Activated naive CD4-positive, alpha-beta T cell treated with anti-CD3 and anti-CD28 coated beads, Interleukin-2, amount 50 U/mL, for 24 hours (primary cell): Measurements from ENCODE around the gene ANKRD10.

Experiments used
- H3K27ac Mint-ChIP-seq: one replicate; pipeline ENCODE4 v1.8.0; 2021; ENCODE audit warnings: mild to moderate bottlenecking, mixed read lengths
- H3K27me3 Mint-ChIP-seq: one replicate; pipeline ENCODE4 v1.8.0; 2021; ENCODE audit warnings: mixed read lengths
- H3K36me3 Mint-ChIP-seq: one replicate; pipeline ENCODE4 v1.8.0; 2021; ENCODE audit warnings: mixed read lengths
- H3K4me1 Mint-ChIP-seq: one replicate; pipeline ENCODE4 v1.8.0; 2021; ENCODE audit warnings: mixed read lengths
- H3K4me3 Mint-ChIP-seq: one replicate; pipeline ENCODE4 v1.8.0; 2021; ENCODE audit warnings: mild to moderate bottlenecking, mixed read lengths
- H3K9me3 Mint-ChIP-seq: one replicate; pipeline ENCODE4 v1.8.0; 2021; ENCODE audit warnings: mixed read lengths

ANKRD10 gene

DNA sequence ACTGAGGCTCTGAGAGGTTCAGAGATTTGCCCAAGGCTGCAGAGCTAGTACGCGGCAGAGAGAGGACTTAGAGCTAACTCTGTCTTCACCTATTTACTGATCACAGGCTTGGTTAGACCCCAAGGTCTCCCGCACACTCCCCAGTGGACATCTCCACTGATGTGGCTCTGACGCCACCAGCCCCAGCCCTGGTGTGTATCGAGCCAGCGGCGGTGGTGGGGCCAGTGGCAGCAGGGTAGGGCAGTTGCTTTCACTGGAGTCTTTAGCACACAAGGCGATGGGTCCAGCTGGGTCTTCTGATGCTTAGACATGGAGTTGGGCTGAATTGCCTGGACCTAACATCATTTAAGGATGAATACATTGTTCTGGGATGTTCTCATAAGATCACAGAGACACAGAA, 85.4 kb downstream of the ANKRD10 start:
- no peaks in the 10 kb centered on the region for H3K27me3 Mint-ChIP-seq
- H3K36me3 Mint-ChIP-seq, result no peaks in the 10 kb centered on the region
- H3K27ac Mint-ChIP-seq, result no peak overlapping the region
- no peaks in the 10 kb centered on the region for H3K4me1 Mint-ChIP-seq
- H3K4me3 Mint-ChIP-seq, result no peak overlapping the region
- no peaks in the 10 kb centered on the region for H3K9me3 Mint-ChIP-seq

DNA sequence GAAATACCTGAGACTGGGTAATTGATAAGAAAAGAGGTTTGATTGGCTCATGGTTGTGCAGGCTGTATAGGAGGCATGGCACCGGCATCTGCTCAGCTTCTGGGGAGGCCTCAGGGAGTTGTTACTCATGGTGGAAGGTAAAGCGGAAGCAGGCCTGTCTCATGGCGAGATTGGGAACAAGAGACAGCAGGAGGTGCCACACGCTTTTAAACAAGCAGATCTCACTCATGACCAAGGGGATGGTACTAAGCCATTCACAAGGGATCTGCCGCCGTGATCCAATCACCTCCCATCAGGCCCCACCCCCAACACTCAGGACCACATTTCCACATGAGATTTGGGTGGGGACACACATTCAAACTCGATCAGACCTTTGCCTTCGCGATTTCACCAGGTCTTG, 86.2 kb downstream of the ANKRD10 start:
- no peaks in the 10 kb centered on the region for H3K9me3 Mint-ChIP-seq
- H3K4me3 Mint-ChIP-seq, result no peak overlapping the region
- no peaks in the 10 kb centered on the region for H3K27me3 Mint-ChIP-seq
- no peak overlapping the region for H3K27ac Mint-ChIP-seq
- H3K36me3 Mint-ChIP-seq, result no peaks in the 10 kb centered on the region
- H3K4me1 Mint-ChIP-seq, result no peaks in the 10 kb centered on the region
